Neutrophil (primary cell): Measurements from ENCODE around the gene PTPRN2.

Experiments used
- H3K27ac ChIP-seq: fragments of 200-600 bp; sonication (generic); 2 replicates; pipeline ENCODE4 v1.5.1; 2016; ENCODE audit warnings: mild to moderate bottlenecking, moderate library complexity
- H3K27me3 ChIP-seq: fragments of 200-600 bp; sonication (generic); 2 replicates; pipeline ENCODE4 v1.6.0; 2016; ENCODE audit warnings: mild to moderate bottlenecking
- H3K36me3 ChIP-seq: fragments of 200-600 bp; sonication (generic); 2 replicates; pipeline ENCODE4 v1.5.1; 2017
- H3K4me1 ChIP-seq, 2 experiments: fragments of 200-600 bp in 1 of 2; sonication (generic) in 1 of 2; 1 replicate in 1 of 2; 2 replicates in 1 of 2; pipeline versions ENCODE4 v1.5.1 to v1.6.1; 2013 to 2016; ENCODE audit warnings: low read depth in 1 of 2, low read length in 1 of 2, mild to moderate bottlenecking in 1 of 2, moderate library complexity in 1 of 2; ENCODE audit not compliant: control insufficient read depth in 1 of 2, insufficient read depth in 1 of 2
- H3K4me3 ChIP-seq, 2 experiments: fragments of 200-600 bp in 1 of 2; sonication (generic) in 1 of 2; 1 replicate in 1 of 2; 2 replicates in 1 of 2; pipeline ENCODE4 v1.5.1; 2013 to 2016; ENCODE audit warnings: low read depth in 1 of 2, low read length in 1 of 2, mild to moderate bottlenecking in 1 of 2, moderate library complexity in 1 of 2
- H3K9me3 ChIP-seq: fragments of 200-600 bp; sonication (generic); 2 replicates; pipeline ENCODE4 v1.5.1; 2016
- TF ChIP-seq, protein P1 (sequence below): fragments of 200-600 bp; sonication (generic); IDR thresholded peaks from 2 replicates; pipeline ENCODE4 v1.5.1; 2016; ENCODE audit warnings: antibody characterized with exemption

Gene PTPRN2

GRCh38 chr7:157575777-157576176 lies 1011.8 kb downstream of the PTPRN2 start:
- Histone ChIP-seq H3K36me3 (no peaks in the 10 kb centered on the region), H3K4me3 (peak overlapping the region in 1 of 2 experiments; percentile 43), H3K27ac (peak overlapping the region; percentile 75), H3K4me1 (no peaks in the 10 kb centered on the region), H3K9me3 (no peaks in the 10 kb centered on the region), H3K27me3 (peaks cover 45% of the 10 kb centered on the region)
- TF ChIP-seq, protein P1, sequence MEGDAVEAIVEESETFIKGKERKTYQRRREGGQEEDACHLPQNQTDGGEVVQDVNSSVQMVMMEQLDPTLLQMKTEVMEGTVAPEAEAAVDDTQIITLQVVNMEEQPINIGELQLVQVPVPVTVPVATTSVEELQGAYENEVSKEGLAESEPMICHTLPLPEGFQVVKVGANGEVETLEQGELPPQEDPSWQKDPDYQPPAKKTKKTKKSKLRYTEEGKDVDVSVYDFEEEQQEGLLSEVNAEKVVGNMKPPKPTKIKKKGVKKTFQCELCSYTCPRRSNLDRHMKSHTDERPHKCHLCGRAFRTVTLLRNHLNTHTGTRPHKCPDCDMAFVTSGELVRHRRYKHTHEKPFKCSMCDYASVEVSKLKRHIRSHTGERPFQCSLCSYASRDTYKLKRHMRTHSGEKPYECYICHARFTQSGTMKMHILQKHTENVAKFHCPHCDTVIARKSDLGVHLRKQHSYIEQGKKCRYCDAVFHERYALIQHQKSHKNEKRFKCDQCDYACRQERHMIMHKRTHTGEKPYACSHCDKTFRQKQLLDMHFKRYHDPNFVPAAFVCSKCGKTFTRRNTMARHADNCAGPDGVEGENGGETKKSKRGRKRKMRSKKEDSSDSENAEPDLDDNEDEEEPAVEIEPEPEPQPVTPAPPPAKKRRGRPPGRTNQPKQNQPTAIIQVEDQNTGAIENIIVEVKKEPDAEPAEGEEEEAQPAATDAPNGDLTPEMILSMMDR, result no peak

GRCh38 chr7:157574914-157575586 lies 1012.6 kb downstream of the PTPRN2 start:
- Histone ChIP-seq H3K27ac (no peak overlapping the region), H3K36me3 (no peaks in the 10 kb centered on the region), H3K9me3 (no peaks in the 10 kb centered on the region), H3K4me3 (no peak overlapping the region), H3K27me3 (peaks cover 52% of the 10 kb centered on the region), H3K4me1 (no peaks in the 10 kb centered on the region)
- TF ChIP-seq, protein P1, result no peak

DNA sequence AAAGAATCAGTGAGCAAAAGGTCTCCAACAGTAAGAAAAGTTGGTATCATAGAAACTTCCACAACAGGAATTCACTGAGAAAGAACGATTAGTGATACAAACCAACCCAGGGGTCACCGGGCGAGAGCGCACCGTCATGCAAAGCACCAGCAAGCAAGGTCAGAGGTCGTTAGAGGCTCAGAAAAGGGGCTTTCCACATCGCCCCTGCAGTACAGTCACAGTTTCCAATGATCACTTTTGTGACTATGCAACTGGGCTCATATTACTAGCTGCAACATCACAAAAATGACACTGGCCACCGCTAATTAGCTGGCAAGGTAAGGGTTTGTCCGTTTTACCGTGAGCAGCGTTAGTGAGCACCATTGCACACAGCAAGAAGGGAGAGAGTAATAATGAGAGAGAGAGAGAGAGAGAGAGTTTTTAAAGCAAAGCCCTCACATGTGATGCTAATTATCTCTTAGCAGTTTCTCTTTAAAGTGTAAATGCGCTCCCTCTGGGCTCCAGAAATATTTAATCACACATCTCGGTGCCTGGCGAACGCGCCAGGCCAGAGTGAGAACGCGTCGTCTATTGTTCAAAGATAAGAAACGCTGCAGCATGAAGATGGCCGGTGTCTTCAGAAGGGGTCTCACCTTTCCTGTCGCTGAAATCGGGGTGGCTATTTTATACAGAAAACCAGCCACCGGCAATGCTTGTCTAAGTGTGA lies 1013.4 kb downstream of the PTPRN2 start:
- Histone ChIP-seq H3K4me3 (no peak overlapping the region), H3K36me3 (no peaks in the 10 kb centered on the region), H3K27ac (no peak overlapping the region), H3K9me3 (no peaks in the 10 kb centered on the region), H3K27me3 (peaks cover 60% of the 10 kb centered on the region), H3K4me1 (peaks cover under 1 to 1% of the 10 kb centered on the region in 2 experiments)
- TF ChIP-seq, protein P1, result no peak

DNA sequence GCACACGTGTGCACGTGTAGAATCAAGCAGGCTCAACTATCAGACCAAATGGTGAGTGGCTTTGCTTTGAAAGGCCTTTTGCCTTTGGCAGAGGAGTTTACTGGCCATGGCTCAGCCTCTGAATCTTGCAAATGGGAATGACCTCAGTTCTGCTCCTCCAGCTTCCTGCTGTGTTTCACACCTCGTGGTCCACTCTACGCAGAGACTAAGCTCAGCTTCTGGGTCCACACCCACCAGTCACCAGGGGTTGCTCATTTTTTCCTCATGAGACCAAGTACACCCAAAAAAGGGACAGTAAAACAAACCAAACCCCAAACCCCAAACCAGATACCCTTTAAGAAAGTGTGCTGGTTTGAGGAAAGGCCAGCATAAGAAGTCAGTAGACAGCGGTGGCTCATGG lies 1014.4 kb downstream of the PTPRN2 start:
- Histone ChIP-seq H3K4me3 (no peak overlapping the region), H3K27ac (no peak overlapping the region), H3K4me1 (peaks cover 11 to 12% of the 10 kb centered on the region in 2 experiments), H3K9me3 (no peaks in the 10 kb centered on the region), H3K27me3 (peaks cover 63% of the 10 kb centered on the region), H3K36me3 (no peaks in the 10 kb centered on the region)
- TF ChIP-seq, protein P1, result no peak

GRCh38 chr7:157572622-157573021 lies 1015.0 kb downstream of the PTPRN2 start:
- H3K4me1 ChIP-seq, result peaks cover 17 to 18% of the 10 kb centered on the region in 2 experiments
- peaks cover 63% of the 10 kb centered on the region for H3K27me3 ChIP-seq
- H3K27ac ChIP-seq, result no peak overlapping the region
- TF ChIP-seq, protein P1, result no peak
- H3K9me3 ChIP-seq, result no peaks in the 10 kb centered on the region
- no peak overlapping the region for H3K4me3 ChIP-seq
- no peaks in the 10 kb centered on the region for H3K36me3 ChIP-seq
